Epithelial cell of proximal tubule (primary cell): ENCODE measurements around the gene PFN3. TPM values are rescaled to one million over a fixed set of nuclear protein-coding genes. Genes with fewer than 3 reads are reported as not detected.
"Not testable (repeated sequence)": the region's sequence is repeated elsewhere in the genome, so short reads cannot be mapped to it uniquely, and the experiment has no call there.

Source experiments
- DNase-seq: peaks from one replicate; pipeline ENCODE4 v3.0.0-alpha.2; 2011; ENCODE audit warnings: low read depth
- H3K4me3 ChIP-seq: 2 replicates; pipeline ENCODE4 v1.5.1; 2011; ENCODE audit warnings: low read depth, mild to moderate bottlenecking, low read length
- total RNA-seq: library from RNA; depleted of rRNA; stranded (reverse); fragments of >200 nt; gene quantifications from 2 replicates; pipeline ENCODE4 v1.2.3, GENCODE V29; 2015
- TF ChIP-seq, protein P1 (sequence below): conservative IDR thresholded peaks from 2 replicates; pipeline ENCODE4 v1.5.1; 2012; ENCODE audit warnings: low read depth, mild to moderate bottlenecking, low read length

Gene PFN3
- total RNA-seq, 1 donor from 2014 or later: not detected

DNA sequence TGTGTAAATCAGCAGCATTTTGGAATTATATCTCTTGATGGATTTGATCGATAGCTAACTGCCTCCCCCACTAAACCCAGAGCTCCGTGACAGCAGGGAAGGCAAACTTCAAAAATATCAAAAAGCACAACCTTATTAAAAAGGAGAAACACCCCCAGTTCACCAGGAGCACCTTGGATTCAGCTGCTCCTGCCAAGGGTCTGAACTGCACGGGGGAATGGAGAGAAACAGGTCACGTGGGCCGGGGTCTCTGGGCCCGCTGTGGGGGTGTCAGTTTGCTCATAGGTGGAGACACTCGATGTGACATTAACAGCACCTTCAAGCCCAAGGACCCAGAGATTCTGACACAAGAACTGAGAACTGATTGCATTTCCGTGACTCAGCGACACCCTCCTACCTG lies 17.3 kb downstream of the PFN3 start:
- no peak for DNase-seq
- H3K4me3 ChIP-seq: no peak overlapping the region
- TF ChIP-seq, protein P1, sequence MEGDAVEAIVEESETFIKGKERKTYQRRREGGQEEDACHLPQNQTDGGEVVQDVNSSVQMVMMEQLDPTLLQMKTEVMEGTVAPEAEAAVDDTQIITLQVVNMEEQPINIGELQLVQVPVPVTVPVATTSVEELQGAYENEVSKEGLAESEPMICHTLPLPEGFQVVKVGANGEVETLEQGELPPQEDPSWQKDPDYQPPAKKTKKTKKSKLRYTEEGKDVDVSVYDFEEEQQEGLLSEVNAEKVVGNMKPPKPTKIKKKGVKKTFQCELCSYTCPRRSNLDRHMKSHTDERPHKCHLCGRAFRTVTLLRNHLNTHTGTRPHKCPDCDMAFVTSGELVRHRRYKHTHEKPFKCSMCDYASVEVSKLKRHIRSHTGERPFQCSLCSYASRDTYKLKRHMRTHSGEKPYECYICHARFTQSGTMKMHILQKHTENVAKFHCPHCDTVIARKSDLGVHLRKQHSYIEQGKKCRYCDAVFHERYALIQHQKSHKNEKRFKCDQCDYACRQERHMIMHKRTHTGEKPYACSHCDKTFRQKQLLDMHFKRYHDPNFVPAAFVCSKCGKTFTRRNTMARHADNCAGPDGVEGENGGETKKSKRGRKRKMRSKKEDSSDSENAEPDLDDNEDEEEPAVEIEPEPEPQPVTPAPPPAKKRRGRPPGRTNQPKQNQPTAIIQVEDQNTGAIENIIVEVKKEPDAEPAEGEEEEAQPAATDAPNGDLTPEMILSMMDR: no peak

DNA sequence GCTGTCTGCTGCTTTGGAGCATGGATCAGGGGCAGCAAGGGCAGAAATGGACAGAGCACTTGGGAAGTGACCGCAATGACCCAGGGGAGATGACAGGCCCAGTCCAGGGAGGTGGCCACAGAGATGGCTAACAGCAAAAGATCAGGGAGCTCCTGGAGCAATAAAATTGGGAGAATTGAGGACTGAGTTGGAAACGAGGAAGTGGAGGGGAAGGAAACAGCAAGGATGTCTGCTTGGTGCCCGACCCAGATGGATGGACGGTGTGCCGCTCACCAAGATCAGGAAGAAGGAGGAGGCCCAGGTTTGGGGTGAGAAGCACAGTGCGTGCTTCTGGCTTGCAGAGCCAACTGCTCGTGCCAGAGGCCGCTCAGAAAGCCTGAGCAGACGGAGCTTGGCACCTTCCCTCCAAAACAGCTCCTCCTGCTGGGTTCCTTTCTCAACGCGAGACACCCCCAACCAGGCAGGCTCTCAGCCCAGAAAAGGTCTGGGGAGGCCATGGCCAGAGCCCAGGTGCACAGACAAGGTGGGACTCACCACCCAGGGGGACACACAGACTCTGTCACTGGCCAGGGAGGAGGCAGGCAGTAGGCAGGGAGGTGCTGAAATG lies 17.9 kb downstream of the PFN3 start:
- DNase-seq: no peak
- TF ChIP-seq, protein P1: peak; percentile 30
- H3K4me3 ChIP-seq: no peak overlapping the region

DNA sequence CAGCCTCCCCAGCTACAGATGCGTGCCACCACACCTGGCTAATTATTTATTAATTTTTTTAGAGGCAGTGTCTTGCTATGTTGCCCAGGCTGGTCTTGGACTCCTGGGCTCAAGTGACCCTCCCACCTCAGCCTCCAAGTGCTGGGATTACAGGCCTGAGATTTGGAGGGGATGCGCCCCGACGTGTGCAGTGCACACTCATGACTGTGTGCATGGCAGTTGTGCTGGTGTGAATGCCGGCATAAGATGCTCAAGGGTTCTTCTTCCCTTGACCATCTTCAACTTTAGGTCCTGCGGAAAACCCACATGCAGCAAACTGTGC lies 19.7 kb downstream of the PFN3 start:
- H3K4me3 ChIP-seq: no peak overlapping the region
- DNase-seq: no peak
- TF ChIP-seq, protein P1: no peak

DNA sequence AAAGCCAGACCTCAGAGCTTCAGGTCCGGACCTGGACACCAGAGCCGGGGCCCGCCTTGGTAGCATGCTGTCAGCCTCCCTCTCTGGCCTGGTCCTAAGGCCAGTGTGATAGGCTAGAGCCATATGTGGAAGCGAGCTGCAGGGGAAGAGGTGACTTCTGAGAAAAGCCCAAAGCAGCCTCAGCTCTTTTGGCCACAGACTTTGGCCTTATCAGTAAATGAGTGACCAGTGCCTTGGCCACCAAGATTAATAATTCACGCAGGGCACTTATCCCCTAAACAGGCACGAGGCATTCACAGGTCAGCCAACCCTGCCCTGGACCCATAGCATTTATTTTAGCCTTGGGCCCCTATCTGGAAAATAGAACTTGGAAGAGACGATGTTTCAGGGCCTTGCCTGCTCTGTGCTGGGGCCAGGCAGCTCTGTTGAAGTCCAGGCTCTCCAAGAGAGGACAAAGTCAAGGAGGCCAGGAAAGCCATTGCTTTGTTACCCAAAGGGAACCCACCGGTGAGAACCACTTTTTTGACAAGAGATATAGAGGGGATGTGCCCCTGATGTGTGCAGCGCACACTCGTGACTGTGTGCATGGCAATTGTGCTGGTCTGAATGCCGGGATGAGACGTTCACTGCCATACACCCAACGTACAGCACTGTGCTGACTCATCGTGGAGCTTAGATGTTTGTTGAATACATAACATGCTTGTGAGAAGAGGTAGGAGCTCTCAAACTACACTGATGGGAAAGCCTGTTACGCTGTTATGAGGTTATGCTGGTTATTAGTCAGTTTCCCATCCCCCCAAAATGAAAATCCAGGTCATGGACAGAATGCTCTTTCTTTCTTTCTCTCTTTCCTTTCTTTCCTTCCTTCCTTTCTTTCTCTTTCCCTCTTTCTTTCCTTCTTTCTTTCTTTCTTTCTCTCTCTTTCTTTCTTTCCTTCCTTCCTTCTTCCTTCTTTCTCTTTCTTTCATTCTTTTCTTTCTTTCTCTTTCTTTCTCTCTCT lies 21.3 kb downstream of the PFN3 start:
- TF ChIP-seq, protein P1: no peak
- no peak overlapping the region for H3K4me3 ChIP-seq
- DNase-seq: peak; percentile 85

DNA sequence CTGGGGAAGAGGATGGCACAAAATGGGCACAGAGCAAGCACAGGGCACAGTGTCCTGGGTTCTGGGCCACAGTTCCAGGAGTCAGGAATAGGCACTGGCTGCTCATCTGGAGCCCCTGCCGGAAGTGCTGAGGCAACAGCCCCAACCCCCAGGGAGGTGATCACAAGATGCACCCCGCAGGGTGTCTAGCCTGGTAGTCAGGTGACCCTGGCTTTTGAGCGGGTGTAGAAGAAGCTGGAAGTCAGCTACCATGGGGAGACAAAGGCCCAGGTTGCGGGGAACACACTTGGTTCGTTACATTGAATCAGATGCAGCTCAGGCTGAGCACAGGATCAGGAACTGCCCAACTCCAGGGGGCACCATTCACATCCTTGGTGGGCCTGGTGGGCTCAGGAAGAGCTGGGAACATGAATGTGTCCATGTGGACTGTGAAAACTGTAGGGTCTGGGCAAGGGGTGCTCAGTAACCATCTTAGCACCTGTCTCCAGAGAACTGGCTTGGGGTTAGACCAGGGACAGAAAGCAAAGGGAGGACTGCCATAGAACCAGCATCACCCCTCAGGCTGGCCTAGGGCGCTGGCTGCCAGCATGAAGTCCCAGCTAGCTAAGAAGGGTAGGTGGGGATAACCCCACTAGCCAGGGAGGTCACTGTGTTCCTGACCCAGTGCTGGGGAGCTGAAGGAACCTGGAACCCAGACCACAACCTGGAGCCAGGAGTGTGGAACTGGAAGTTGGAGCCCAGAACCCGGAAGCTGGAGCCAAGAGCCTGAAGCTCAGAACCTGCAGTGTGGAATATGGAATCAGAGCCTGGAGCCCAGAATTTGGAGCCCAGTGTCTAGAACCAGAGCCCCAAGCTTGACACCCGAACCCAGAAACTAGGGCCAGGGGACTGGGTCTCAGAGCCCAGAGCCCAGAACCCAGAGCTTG lies 22.3 kb downstream of the PFN3 start:
- DNase-seq: no peak
- H3K4me3 ChIP-seq: no peak overlapping the region
- TF ChIP-seq, protein P1: peak; percentile 22

DNA sequence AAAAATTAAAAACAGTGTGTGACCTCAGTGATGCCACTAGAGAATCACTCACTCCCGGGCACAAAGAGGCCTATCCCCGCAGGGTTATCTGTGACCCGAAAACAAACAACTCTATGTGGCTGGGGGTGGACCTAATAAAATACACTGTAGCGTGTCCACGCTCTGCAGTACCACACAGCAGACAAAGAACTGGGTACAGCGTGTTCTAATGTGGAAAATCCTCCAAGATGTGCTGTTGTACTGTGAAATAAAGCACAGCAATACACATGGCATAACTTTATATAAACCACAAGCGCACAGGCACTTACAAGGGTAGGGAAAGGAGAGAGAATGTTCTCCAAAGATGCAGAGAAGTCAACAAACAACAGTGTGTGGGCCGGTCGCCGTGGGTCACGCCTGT lies 24.4 kb downstream of the PFN3 start:
- no peak overlapping the region for H3K4me3 ChIP-seq
- TF ChIP-seq, protein P1: peak; percentile 17
- no peak for DNase-seq

DNA sequence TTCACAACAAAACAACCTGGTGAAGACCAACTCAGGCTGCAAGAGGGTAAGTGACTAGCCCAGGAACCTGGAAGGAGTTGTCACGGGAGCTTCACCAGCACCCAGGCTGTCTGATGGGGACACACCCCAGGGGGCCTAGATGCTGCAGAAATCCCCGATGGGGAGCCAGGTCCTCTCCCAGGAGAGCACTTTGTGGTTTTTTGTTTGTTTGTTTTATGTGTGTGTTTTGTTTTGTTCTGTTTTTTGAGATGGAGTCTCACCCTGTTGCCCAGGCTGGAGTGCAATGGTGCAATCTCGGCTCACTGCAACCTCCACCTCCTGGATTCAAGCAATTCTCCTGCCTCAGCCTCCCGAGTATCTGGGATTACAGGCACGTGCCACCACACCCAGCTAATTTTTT lies 24.9 kb downstream of the PFN3 start:
- H3K4me3 ChIP-seq, DNase-seq: not testable (repeated sequence)
